CD8-positive, alpha-beta memory T cell (primary cell): ENCODE results near the gene LAMC3. TPM values are rescaled to one million over a fixed set of nuclear protein-coding genes. Genes with fewer than 3 reads are reported as not detected.
"Not testable (repeated sequence)": the region's sequence is repeated elsewhere in the genome, so short reads cannot be mapped to it uniquely, and the experiment has no call there.

Experiments used
- CTCF ChIA-PET: fragments of 350-600 bp; sonication (Branson Sonifier 250); formaldehyde crosslinking; loops from one replicate; lab custom pipeline; 2021; ENCODE audit warnings: antibody characterized with exemption; lab: Charles Lee
- POLR2A ChIA-PET: fragments of 350-600 bp; sonication (Branson Sonifier 250); formaldehyde crosslinking; loops from one replicate; lab custom pipeline; 2021; ENCODE audit warnings: antibody characterized with exemption; lab: Charles Lee
- DNase-seq, 5 donors: peaks; one replicate each; pipeline versions ENCODE4 v3.0.0 to v3.0.0-alpha.2; 2020 to 2022; ENCODE audit warnings: mixed read lengths in 1 of 5
- H3K27ac ChIP-seq: one replicate; pipeline ENCODE4 v1.7.0; 2013; ENCODE audit warnings: low read depth, mild to moderate bottlenecking, low read length, moderate library complexity
- H3K27me3 ChIP-seq: 2 replicates; pipeline ENCODE4 v1.7.0; 2013; ENCODE audit warnings: low read length, mild to moderate bottlenecking; ENCODE audit not compliant: insufficient read depth, poor library complexity, severe bottlenecking
- H3K36me3 ChIP-seq: 2 replicates; pipeline ENCODE4 v1.7.0; 2013; ENCODE audit warnings: mild to moderate bottlenecking, low read length, moderate library complexity; ENCODE audit not compliant: insufficient read depth
- H3K4me1 ChIP-seq: 2 replicates; pipeline ENCODE4 v1.7.0; 2013; ENCODE audit warnings: mild to moderate bottlenecking, low read length, moderate library complexity; ENCODE audit not compliant: insufficient read depth
- H3K4me3 ChIP-seq: 2 replicates; pipeline ENCODE4 v1.7.0; 2013; ENCODE audit warnings: mild to moderate bottlenecking, low read length
- H3K9me3 ChIP-seq: 2 replicates; pipeline ENCODE4 v1.7.0; 2013; ENCODE audit warnings: mild to moderate bottlenecking, low read length
- H3K27ac Mint-ChIP-seq, 8 donors: one replicate each; pipeline ENCODE4 v1.8.0; 2020 to 2021; ENCODE audit warnings: mixed read lengths in 8 of 8, mild to moderate bottlenecking in 6 of 8, inconsistent platforms in 3 of 8, moderate library complexity in 3 of 8
- H3K27me3 Mint-ChIP-seq, 2 donors: one replicate each; pipeline ENCODE4 v1.8.0; 2020 to 2021; ENCODE audit warnings: mixed read lengths in 2 of 2, mild to moderate bottlenecking in 1 of 2, moderate library complexity in 1 of 2
- H3K36me3 Mint-ChIP-seq, 3 donors: one replicate each; pipeline ENCODE4 v1.8.0; 2020 to 2021; ENCODE audit warnings: mixed read lengths in 3 of 3, inconsistent platforms in 1 of 3, mild to moderate bottlenecking in 1 of 3
- H3K4me1 Mint-ChIP-seq, 3 donors: one replicate each; pipeline ENCODE4 v1.8.0; 2020 to 2021; ENCODE audit warnings: mixed read lengths in 3 of 3, inconsistent platforms in 1 of 3, mild to moderate bottlenecking in 1 of 3
- H3K4me3 Mint-ChIP-seq, 7 donors: one replicate each; pipeline ENCODE4 v1.8.0; 2020 to 2021; ENCODE audit warnings: mixed read lengths in 7 of 7, mild to moderate bottlenecking in 6 of 7, moderate library complexity in 4 of 7, inconsistent platforms in 2 of 7
- H3K9me3 Mint-ChIP-seq, 5 donors: one replicate each; pipeline ENCODE4 v1.8.0; 2020 to 2022; ENCODE audit warnings: mixed read lengths in 5 of 5, mild to moderate bottlenecking in 3 of 5, moderate library complexity in 2 of 5, inconsistent platforms in 1 of 5
- polyA plus RNA-seq: library from polyadenylated mRNA; unstranded; fragments of 300-500 nt; fragmentation: Illumina TruSeq; gene quantifications from one replicate; pipeline ENCODE4 v1.2.3, GENCODE V29; 2021
- total RNA-seq, 2 experiments: library from RNA; stranded (reverse); gene quantifications; one replicate each; pipeline ENCODE4 v1.2.3, GENCODE V29; 2021

LAMC3 gene
- total and polyA plus RNA-seq, 3 experiments from 2014 or later = 0.04 to 0.07 TPM; not detected in 1

GRCh38 chr9:131033269-131034224, 24.6 kb downstream of the LAMC3 start:
- CTCF ChIA-PET = interaction anchor here (0.9 kb wide), 1 partner anchor 13 kb away, joined by 3 read pairs; no protein-coding TSS in a partner anchor

GRCh38 chr9:131034268-131034667, 25.3 kb downstream of the LAMC3 start:
- Mint-ChIP-seq H3K4me1 (no peaks in the 10 kb centered on the region), H3K9me3 (no peaks in the 10 kb centered on the region), H3K27me3 (peaks cover 8 to 28% of the 10 kb centered on the region in 2 donors), H3K4me3 (no peak overlapping the region), H3K36me3 (no peaks in the 10 kb centered on the region), H3K27ac (no peak overlapping the region)
- H3K4me1 ChIP-seq = no peaks in the 10 kb centered on the region
- peaks cover 74% of the 10 kb centered on the region for H3K27me3 ChIP-seq
- CTCF ChIA-PET = interaction anchor here (0.9 kb wide), 1 partner anchor 12 kb away, joined by 3 read pairs; no protein-coding TSS in a partner anchor
- no peaks in the 10 kb centered on the region for H3K36me3 ChIP-seq
- H3K9me3 ChIP-seq = no peaks in the 10 kb centered on the region
- H3K4me3 ChIP-seq = no peak overlapping the region
- H3K27ac ChIP-seq = no peak overlapping the region
- POLR2A ChIA-PET = no interaction called here
- no peak for DNase-seq

More at GRCh38 chr9:131033269-131034224, 24.6 kb downstream of the LAMC3 start:
- H3K27me3 Mint-ChIP-seq = peaks cover 7 to 26% of the 10 kb centered on the region in 2 donors
- H3K27ac Mint-ChIP-seq = no peak overlapping the region
- no peak for DNase-seq
- no peak overlapping the region for H3K4me3 Mint-ChIP-seq
- no peaks in the 10 kb centered on the region for H3K9me3 ChIP-seq
- H3K4me1 ChIP-seq = no peaks in the 10 kb centered on the region
- no peak overlapping the region for H3K4me3 ChIP-seq
- H3K9me3 Mint-ChIP-seq = no peaks in the 10 kb centered on the region
- POLR2A ChIA-PET = no interaction called here
- no peaks in the 10 kb centered on the region for H3K36me3 Mint-ChIP-seq
- H3K27ac ChIP-seq = no peak overlapping the region
- H3K27me3 ChIP-seq = peaks cover 77% of the 10 kb centered on the region
- no peaks in the 10 kb centered on the region for H3K4me1 Mint-ChIP-seq
- no peaks in the 10 kb centered on the region for H3K36me3 ChIP-seq

- H3K9me3 Mint-ChIP-seq, H3K4me1 ChIP-seq, H3K27ac Mint-ChIP-seq, H3K27ac ChIP-seq, DNase-seq, POLR2A ChIA-PET, H3K4me3 ChIP-seq, H3K4me3 Mint-ChIP-seq, H3K36me3 ChIP-seq, H3K4me1 Mint-ChIP-seq, H3K36me3 Mint-ChIP-seq, H3K9me3 ChIP-seq: not testable (repeated sequence)
- H3K27me3 Mint-ChIP-seq = peaks cover 8 to 28% of the 10 kb centered on the region in 2 donors
- peaks cover 72% of the 10 kb centered on the region for H3K27me3 ChIP-seq
- CTCF ChIA-PET = interaction anchor here (0.9 kb wide), 1 partner anchor 12 kb away, joined by 3 read pairs; no protein-coding TSS in a partner anchor
Measured at GRCh38 chr9:131034749-131035148, 25.8 kb downstream of the LAMC3 start.

GRCh38 chr9:131035548-131035947, 26.6 kb downstream of the LAMC3 start:
- Histone ChIP-seq H3K4me1 (no peaks in the 10 kb centered on the region), H3K9me3 (no peaks in the 10 kb centered on the region), H3K36me3 (no peaks in the 10 kb centered on the region), H3K4me3 (no peak overlapping the region), H3K27me3 (peaks cover 67% of the 10 kb centered on the region), H3K27ac (no peak overlapping the region)
- H3K9me3 Mint-ChIP-seq = no peaks in the 10 kb centered on the region
- H3K36me3 Mint-ChIP-seq = no peaks in the 10 kb centered on the region
- no peak overlapping the region for H3K27ac Mint-ChIP-seq
- POLR2A ChIA-PET = no interaction called here
- peaks cover 8 to 28% of the 10 kb centered on the region in 2 donors for H3K27me3 Mint-ChIP-seq
- H3K4me3 Mint-ChIP-seq = no peak overlapping the region
- no peaks in the 10 kb centered on the region for H3K4me1 Mint-ChIP-seq
- DNase-seq = no peak
- CTCF ChIA-PET = no interaction called here

- Histone ChIP-seq H3K4me3 (no peak overlapping the region), H3K9me3 (no peaks in the 10 kb centered on the region), H3K4me1 (no peaks in the 10 kb centered on the region), H3K27ac (no peak overlapping the region), H3K36me3 (no peaks in the 10 kb centered on the region), H3K27me3 (peaks cover 63% of the 10 kb centered on the region)
- peaks cover 8 to 28% of the 10 kb centered on the region in 2 donors for H3K27me3 Mint-ChIP-seq
- H3K27ac Mint-ChIP-seq = no peak overlapping the region
- no peaks in the 10 kb centered on the region for H3K9me3 Mint-ChIP-seq
- no peaks in the 10 kb centered on the region for H3K36me3 Mint-ChIP-seq
- DNase-seq = no peak
- POLR2A ChIA-PET = no interaction called here
- no peak overlapping the region for H3K4me3 Mint-ChIP-seq
- H3K4me1 Mint-ChIP-seq = no peaks in the 10 kb centered on the region
- CTCF ChIA-PET = interaction anchor here (2.8 kb wide), 1 partner anchor 11 kb away, joined by 11 read pairs; no protein-coding TSS in a partner anchor
Measured at GRCh38 chr9:131036071-131036470, 27.1 kb downstream of the LAMC3 start.

- POLR2A ChIA-PET = interaction anchor here (0.6 kb wide), 1 partner anchor 859 kb away, joined by 7 read pairs; no protein-coding TSS in a partner anchor
- Mint-ChIP-seq H3K36me3 (no peaks in the 10 kb centered on the region), H3K4me1 (no peaks in the 10 kb centered on the region), H3K4me3 (no peak overlapping the region), H3K9me3 (no peaks in the 10 kb centered on the region), H3K27me3 (peaks cover 8 to 28% of the 10 kb centered on the region in 2 donors), H3K27ac (no peak overlapping the region)
- no peaks in the 10 kb centered on the region for H3K4me1 ChIP-seq
- no peak overlapping the region for H3K27ac ChIP-seq
- H3K9me3 ChIP-seq = no peaks in the 10 kb centered on the region
- H3K36me3 ChIP-seq = no peaks in the 10 kb centered on the region
- DNase-seq = no peak
- peaks cover 57% of the 10 kb centered on the region for H3K27me3 ChIP-seq
- CTCF ChIA-PET = interaction anchor here (2.8 kb wide), 1 partner anchor 10 kb away, joined by 11 read pairs; no protein-coding TSS in a partner anchor
- H3K4me3 ChIP-seq = no peak overlapping the region
Measured at GRCh38 chr9:131036529-131037334, 27.8 kb downstream of the LAMC3 start.

GRCh38 chr9:131037335-131038255, 28.6 kb downstream of the LAMC3 start:
- Histone ChIP-seq H3K27me3 (peaks cover 57% of the 10 kb centered on the region), H3K36me3 (no peaks in the 10 kb centered on the region), H3K4me3 (no peak overlapping the region), H3K4me1 (no peaks in the 10 kb centered on the region), H3K27ac (no peak overlapping the region), H3K9me3 (no peaks in the 10 kb centered on the region)
- no peaks in the 10 kb centered on the region for H3K36me3 Mint-ChIP-seq
- H3K9me3 Mint-ChIP-seq = no peaks in the 10 kb centered on the region
- H3K27me3 Mint-ChIP-seq = peaks cover 6 to 28% of the 10 kb centered on the region in 2 donors
- no peak overlapping the region for H3K4me3 Mint-ChIP-seq
- POLR2A ChIA-PET = no interaction called here
- no peaks in the 10 kb centered on the region for H3K4me1 Mint-ChIP-seq
- CTCF ChIA-PET = interaction anchor here (2.8 kb wide), 1 partner anchor 9 kb away, joined by 11 read pairs; no protein-coding TSS in a partner anchor
- DNase-seq = no peak
- peak overlapping the region in 1 of 8 donors; percentile 47 for H3K27ac Mint-ChIP-seq
